Endodermal cell (in vitro differentiated cells): Measurements from ENCODE around the gene SART3. TPM values are rescaled to one million over a fixed set of nuclear protein-coding genes. Genes with fewer than 3 reads are reported as not detected.

Experiments
- DNase-seq: peaks from one replicate; pipeline ENCODE4 v3.0.0-alpha.2; 2017
- H3K27ac ChIP-seq: 2 replicates; pipeline ENCODE4 v1.5.1; 2013; ENCODE audit warnings: mild to moderate bottlenecking, low read depth, low read length, moderate library complexity
- H3K27me3 ChIP-seq: 2 replicates; pipeline ENCODE4 v1.6.1; 2013; ENCODE audit warnings: mild to moderate bottlenecking, low read length, moderate library complexity; ENCODE audit not compliant: insufficient read depth, control insufficient read depth, poor library complexity, severe bottlenecking
- H3K36me3 ChIP-seq: 2 replicates; pipeline ENCODE4 v1.7.0; 2013; ENCODE audit warnings: mild to moderate bottlenecking, low read length, moderate library complexity; ENCODE audit not compliant: control insufficient read depth, insufficient read depth
- H3K4me1 ChIP-seq: one replicate; pipeline ENCODE4 v1.7.0; 2013; ENCODE audit warnings: low read length; ENCODE audit not compliant: control insufficient read depth, insufficient read depth
- H3K4me3 ChIP-seq: 2 replicates; pipeline ENCODE4 v1.5.1; 2013; ENCODE audit warnings: mild to moderate bottlenecking, low read length, moderate library complexity
- H3K9ac ChIP-seq: 2 replicates; pipeline ENCODE4 v1.6.1; 2013; ENCODE audit warnings: mild to moderate bottlenecking, low read length, moderate library complexity; ENCODE audit not compliant: poor library complexity, severe bottlenecking; ENCODE audit errors: extremely low read depth
- H3K9me3 ChIP-seq: 2 replicates; pipeline ENCODE4 v1.6.1; 2013; ENCODE audit warnings: mild to moderate bottlenecking, low read length, moderate library complexity; ENCODE audit not compliant: control insufficient read depth
- H3K27ac Mint-ChIP-seq: 2 replicates; pipeline ENCODE4 v1.8.0; 2020; ENCODE audit warnings: mixed read lengths
- H3K27me3 Mint-ChIP-seq: 2 replicates; pipeline ENCODE4 v1.8.0; 2021; ENCODE audit warnings: mild to moderate bottlenecking, mixed read lengths; ENCODE audit not compliant: insufficient read depth
- H3K36me3 Mint-ChIP-seq: 2 replicates; pipeline ENCODE4 v1.8.0; 2020; ENCODE audit warnings: low read depth, mixed read lengths
- H3K4me1 Mint-ChIP-seq: 2 replicates; pipeline ENCODE4 v1.8.0; 2020; ENCODE audit warnings: mixed read lengths
- H3K4me3 Mint-ChIP-seq: 2 replicates; pipeline ENCODE4 v1.8.0; 2020; ENCODE audit warnings: mild to moderate bottlenecking, moderate library complexity, mixed read lengths
- H3K9me3 Mint-ChIP-seq: 2 replicates; pipeline ENCODE4 v1.8.0; 2020; ENCODE audit warnings: mild to moderate bottlenecking, mixed read lengths
- WGBS, 2 experiments: methylation state at CpG; one replicate each; pipeline versions ENCODE4 v1.1.5 to v1.1.7; 2013; ENCODE audit warnings: missing lambda C conversion rate in 2 of 2, mixed read lengths in 1 of 2; ENCODE audit not compliant: insufficient coverage in 1 of 2, insufficient read length in 1 of 2; 5-methylcytosine and 5-hydroxymethylcytosine counted together
- total RNA-seq, 2 donors: library from RNA; stranded (reverse); fragmentation: NEBNext Ultra II Directional in 1 of 2; extraction: Animal tissue kit (Norgen Biotek cat#: 25700) in 1 of 2; gene quantifications; 2 replicates in 1 of 2; 3 replicates in 1 of 2; pipeline ENCODE4 v1.2.1, GENCODE V29; 2021
- TF ChIP-seq, protein P1 (sequence below): fragments of 200-600 bp; sonication (generic); conservative IDR thresholded peaks from 2 replicates; pipeline ENCODE4 v1.5.0; 2021; ENCODE audit warnings: antibody characterized with exemption, mild to moderate bottlenecking

The SART3 gene
- total RNA-seq, 2 donors from 2014 or later, result 83.5 to 86.2 TPM

DNA sequence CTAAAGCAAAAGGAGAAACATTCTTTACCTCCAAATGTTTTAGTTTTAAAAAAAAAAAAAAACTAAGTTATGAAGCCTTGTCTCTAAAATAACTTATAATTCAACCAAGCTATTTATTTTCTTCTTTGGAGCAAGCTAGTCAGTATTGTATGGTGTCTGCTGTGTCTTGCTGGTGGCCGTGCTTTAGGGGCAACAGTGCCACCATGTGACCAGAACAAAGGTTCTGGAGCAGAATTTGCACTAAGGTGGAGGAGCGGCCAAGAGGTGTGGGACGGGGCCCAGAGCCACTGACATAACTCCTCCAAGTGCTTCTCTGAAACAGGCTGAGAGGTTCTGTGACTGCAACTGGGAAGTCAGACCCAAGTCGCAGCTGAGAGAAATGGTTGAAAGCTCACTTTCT lies 41.4 kb downstream of the SART3 start:
- 83 to 90% methylated on average over 4 of the region's 4 CpGs for WGBS, 2 experiments
- H3K36me3 ChIP-seq, result peaks cover 73% of the 10 kb centered on the region
- peaks cover 8% of the 10 kb centered on the region for H3K4me1 Mint-ChIP-seq
- H3K27me3 Mint-ChIP-seq, result no peaks in the 10 kb centered on the region
- DNase-seq, result peak; percentile 86
- H3K9ac ChIP-seq, result no peak overlapping the region
- peaks cover 56% of the 10 kb centered on the region for H3K36me3 Mint-ChIP-seq
- no peak overlapping the region for H3K27ac ChIP-seq
- peak overlapping the region; percentile 81 for H3K27ac Mint-ChIP-seq
- no peaks in the 10 kb centered on the region for H3K9me3 Mint-ChIP-seq
- H3K4me1 ChIP-seq, result peaks cover 4% of the 10 kb centered on the region
- TF ChIP-seq, protein P1, sequence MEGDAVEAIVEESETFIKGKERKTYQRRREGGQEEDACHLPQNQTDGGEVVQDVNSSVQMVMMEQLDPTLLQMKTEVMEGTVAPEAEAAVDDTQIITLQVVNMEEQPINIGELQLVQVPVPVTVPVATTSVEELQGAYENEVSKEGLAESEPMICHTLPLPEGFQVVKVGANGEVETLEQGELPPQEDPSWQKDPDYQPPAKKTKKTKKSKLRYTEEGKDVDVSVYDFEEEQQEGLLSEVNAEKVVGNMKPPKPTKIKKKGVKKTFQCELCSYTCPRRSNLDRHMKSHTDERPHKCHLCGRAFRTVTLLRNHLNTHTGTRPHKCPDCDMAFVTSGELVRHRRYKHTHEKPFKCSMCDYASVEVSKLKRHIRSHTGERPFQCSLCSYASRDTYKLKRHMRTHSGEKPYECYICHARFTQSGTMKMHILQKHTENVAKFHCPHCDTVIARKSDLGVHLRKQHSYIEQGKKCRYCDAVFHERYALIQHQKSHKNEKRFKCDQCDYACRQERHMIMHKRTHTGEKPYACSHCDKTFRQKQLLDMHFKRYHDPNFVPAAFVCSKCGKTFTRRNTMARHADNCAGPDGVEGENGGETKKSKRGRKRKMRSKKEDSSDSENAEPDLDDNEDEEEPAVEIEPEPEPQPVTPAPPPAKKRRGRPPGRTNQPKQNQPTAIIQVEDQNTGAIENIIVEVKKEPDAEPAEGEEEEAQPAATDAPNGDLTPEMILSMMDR, result peak; percentile 65
- H3K9me3 ChIP-seq, result no peaks in the 10 kb centered on the region
- H3K27me3 ChIP-seq, result no peaks in the 10 kb centered on the region
- no peak overlapping the region for H3K4me3 ChIP-seq
- no peak overlapping the region for H3K4me3 Mint-ChIP-seq

DNA sequence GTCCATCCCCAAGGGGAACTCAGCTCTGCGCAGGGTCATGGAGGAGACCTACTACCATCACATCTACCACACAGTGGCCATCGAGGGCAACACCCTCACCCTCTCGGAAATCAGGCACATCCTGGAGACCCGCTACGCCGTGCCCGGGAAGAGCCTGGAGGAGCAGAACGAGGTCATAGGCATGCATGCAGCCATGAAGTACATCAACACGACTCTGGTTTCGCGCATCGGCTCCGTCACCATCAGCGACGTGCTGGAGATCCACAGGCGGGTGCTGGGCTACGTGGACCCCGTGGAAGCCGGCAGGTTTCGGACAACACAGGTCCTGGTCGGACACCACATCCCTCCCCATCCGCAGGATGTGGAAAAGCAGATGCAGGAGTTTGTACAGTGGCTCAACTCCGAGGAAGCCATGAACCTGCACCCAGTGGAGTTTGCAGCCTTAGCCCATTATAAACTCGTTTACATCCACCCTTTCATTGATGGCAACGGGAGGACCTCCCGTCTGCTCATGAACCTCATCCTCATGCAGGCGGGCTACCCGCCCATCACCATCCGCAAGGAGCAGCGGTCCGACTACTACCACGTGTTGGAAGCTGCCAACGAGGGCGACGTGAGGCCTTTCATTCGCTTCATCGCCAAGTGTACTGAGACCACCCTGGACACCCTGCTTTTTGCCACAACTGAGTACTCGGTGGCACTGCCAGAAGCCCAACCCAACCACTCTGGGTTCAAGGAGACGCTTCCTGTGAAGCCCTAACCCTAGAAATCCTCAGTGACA lies 42.1 kb downstream of the SART3 start:
- no peak overlapping the region for H3K27ac Mint-ChIP-seq
- peak; percentile 53 for DNase-seq
- H3K27me3 Mint-ChIP-seq, result no peaks in the 10 kb centered on the region
- peaks cover 67% of the 10 kb centered on the region for H3K36me3 ChIP-seq
- no peaks in the 10 kb centered on the region for H3K9me3 ChIP-seq
- H3K4me1 ChIP-seq, result peaks cover 4% of the 10 kb centered on the region
- H3K4me3 ChIP-seq, result no peak overlapping the region
- H3K27ac ChIP-seq, result no peak overlapping the region
- no peak overlapping the region for H3K4me3 Mint-ChIP-seq
- TF ChIP-seq, protein P1, result no peak
- no peaks in the 10 kb centered on the region for H3K27me3 ChIP-seq
- H3K9me3 Mint-ChIP-seq, result no peaks in the 10 kb centered on the region
- no peak overlapping the region for H3K9ac ChIP-seq
- peaks cover 51% of the 10 kb centered on the region for H3K36me3 Mint-ChIP-seq
- peaks cover 8% of the 10 kb centered on the region for H3K4me1 Mint-ChIP-seq
- 96% methylated on average over 35 to 39 of the region's 39 CpGs for WGBS, 2 experiments

DNA sequence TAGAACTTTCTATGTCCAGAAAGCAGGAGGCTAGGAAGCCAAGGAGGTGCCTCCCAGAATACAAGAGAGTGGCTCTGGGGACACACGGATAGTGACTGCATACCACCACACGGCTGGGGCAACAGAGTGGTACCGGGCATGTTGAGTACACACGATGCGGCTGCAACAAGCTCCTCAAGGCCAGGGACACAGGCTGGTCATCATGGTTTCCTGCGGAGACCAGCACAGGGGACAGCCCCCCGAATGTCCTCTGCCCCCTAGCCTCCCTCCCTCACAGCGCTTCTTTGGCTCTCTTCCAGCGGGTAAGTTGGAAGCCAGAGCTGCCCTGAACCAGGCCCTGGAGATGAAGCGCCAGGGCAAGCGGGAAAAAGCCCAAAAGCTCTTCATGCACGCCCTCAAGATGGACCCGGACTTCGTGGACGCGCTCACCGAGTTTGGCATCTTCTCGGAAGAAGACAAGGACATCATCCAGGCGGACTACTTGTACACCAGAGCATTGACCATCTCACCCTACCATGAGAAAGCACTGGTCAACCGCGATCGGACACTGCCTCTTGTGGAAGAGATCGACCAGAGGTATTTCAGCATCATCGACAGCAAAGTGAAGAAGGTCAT lies 42.8 kb downstream of the SART3 start:
- H3K27me3 Mint-ChIP-seq, result no peaks in the 10 kb centered on the region
- TF ChIP-seq, protein P1, result no peak
- peaks cover 60% of the 10 kb centered on the region for H3K36me3 ChIP-seq
- no peak overlapping the region for H3K27ac Mint-ChIP-seq
- no peak overlapping the region for H3K4me3 Mint-ChIP-seq
- no peak overlapping the region for H3K4me3 ChIP-seq
- 92 to 96% methylated on average over 20 to 24 of the region's 24 CpGs for WGBS, 2 experiments
- no peaks in the 10 kb centered on the region for H3K9me3 Mint-ChIP-seq
- peaks cover 4% of the 10 kb centered on the region for H3K4me1 ChIP-seq
- peaks cover 44% of the 10 kb centered on the region for H3K36me3 Mint-ChIP-seq
- H3K9ac ChIP-seq, result no peak overlapping the region
- no peaks in the 10 kb centered on the region for H3K9me3 ChIP-seq
- no peaks in the 10 kb centered on the region for H3K27me3 ChIP-seq
- DNase-seq, result peak; percentile 42
- no peak overlapping the region for H3K27ac ChIP-seq
- H3K4me1 Mint-ChIP-seq, result peaks cover 8% of the 10 kb centered on the region
